ENCODE measurements around the gene PCDHGB3.
A peak's percentile ranks its signal among the peaks of the same experiment; 100 is the strongest.
"Not testable (repeated sequence)": the region's sequence is repeated elsewhere in the genome, so short reads cannot be mapped to it uniquely, and the experiment has no call there.

The PCDHGB3 gene

GRCh38 chr5:141413540-141414069 lies 43.6 kb downstream of the PCDHGB3 start:
- Histone ChIP-seq H3K4me2 (ENCODE audit: low read length) (peak overlapping the region; percentile 96), H3K9me3 (ENCODE audit: low read length) (peaks cover 9% of the 10 kb centered on the region; the same call in 1 of the 2 replicates), H3K4me3 (ENCODE audit: low read depth, low read length, poor library complexity, severe bottlenecking) (peak overlapping the region; percentile 78), H3K9me2 (ENCODE audit: low read depth, low read length) (no peaks in the 10 kb centered on the region), H3K27me3 (ENCODE audit: insufficient read depth, low read length) (no peaks in the 10 kb centered on the region), H2AFZ (ENCODE audit: low read length) (peak overlapping the region; percentile 92; the same call in 1 of the 2 replicates), H3K9ac (ENCODE audit: low read length) (peak overlapping the region; percentile 79), H3F3A (ENCODE audit: insufficient read depth, low read length) (no peaks in the 10 kb centered on the region), H3K79me2 (ENCODE audit: insufficient read depth, low read length) (no peaks in the 10 kb centered on the region), H3K4me1 (ENCODE audit: insufficient read depth, low read length, severe bottlenecking) (peaks cover 6% of the 10 kb centered on the region), H3K36me3 (ENCODE audit: insufficient read depth, low read length) (no peaks in the 10 kb centered on the region), H3K27ac (ENCODE audit: low read depth, low read length, poor library complexity, severe bottlenecking) (no peak overlapping the region), H4K20me1 (ENCODE audit: insufficient read depth, low read length) (no peaks in the 10 kb centered on the region)
- TF ChIP-seq EZH2 (IDR thresholded peaks at IDR 0.05; ENCODE audit: borderline replicate concordance, low read length) (no peak), CTCF (IDR thresholded peaks at IDR 0.05; ENCODE audit: low read length) (no peak)

DNA sequence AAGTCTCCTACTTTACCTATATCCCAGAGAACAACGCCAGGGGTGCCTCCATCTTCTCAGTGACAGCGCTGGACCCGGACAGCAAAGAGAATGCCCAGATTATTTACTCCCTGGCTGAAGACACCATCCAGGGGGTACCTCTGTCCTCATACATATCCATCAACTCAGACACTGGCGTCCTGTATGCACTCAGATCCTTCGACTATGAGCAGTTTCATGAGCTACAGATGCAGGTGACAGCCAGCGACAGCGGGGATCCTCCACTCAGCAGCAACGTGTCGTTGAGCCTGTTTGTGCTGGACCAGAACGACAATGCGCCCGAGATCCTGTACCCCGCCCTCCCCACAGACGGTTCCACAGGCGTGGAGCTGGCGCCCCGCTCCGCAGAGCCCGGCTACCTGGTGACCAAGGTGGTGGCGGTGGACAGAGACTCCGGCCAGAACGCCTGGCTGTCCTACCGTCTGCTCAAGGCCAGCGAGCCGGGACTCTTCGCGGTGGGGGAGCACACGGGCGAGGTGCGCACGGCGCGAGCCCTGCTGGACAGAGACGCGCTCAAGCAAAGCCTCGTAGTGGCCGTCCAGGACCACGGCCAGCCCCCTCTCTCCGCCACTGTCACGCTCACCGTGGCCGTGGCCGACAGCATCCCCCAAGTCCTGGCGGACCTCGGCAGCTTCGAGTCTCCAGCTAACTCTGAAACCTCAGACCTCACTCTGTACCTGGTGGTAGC lies 44.7 kb downstream of the PCDHGB3 start:
- H4K20me1 ChIP-seq (ENCODE audit: insufficient read depth, low read length); H3K9ac ChIP-seq (ENCODE audit: low read length); H2AFZ ChIP-seq (ENCODE audit: low read length); H3K27ac ChIP-seq (ENCODE audit: low read depth, low read length, poor library complexity, severe bottlenecking); H3K27me3 ChIP-seq (ENCODE audit: insufficient read depth, low read length); H3K4me3 ChIP-seq (ENCODE audit: low read depth, low read length, poor library complexity, severe bottlenecking); H3F3A ChIP-seq (ENCODE audit: insufficient read depth, low read length); H3K79me2 ChIP-seq (ENCODE audit: insufficient read depth, low read length); H3K4me2 ChIP-seq (ENCODE audit: low read length); H3K4me1 ChIP-seq (ENCODE audit: insufficient read depth, low read length, severe bottlenecking); H3K36me3 ChIP-seq (ENCODE audit: insufficient read depth, low read length); H3K9me2 ChIP-seq (ENCODE audit: low read depth, low read length): not testable (repeated sequence)
- peaks cover 13% of the 10 kb centered on the region for H3K9me3 ChIP-seq (ENCODE audit: low read length)

DNA sequence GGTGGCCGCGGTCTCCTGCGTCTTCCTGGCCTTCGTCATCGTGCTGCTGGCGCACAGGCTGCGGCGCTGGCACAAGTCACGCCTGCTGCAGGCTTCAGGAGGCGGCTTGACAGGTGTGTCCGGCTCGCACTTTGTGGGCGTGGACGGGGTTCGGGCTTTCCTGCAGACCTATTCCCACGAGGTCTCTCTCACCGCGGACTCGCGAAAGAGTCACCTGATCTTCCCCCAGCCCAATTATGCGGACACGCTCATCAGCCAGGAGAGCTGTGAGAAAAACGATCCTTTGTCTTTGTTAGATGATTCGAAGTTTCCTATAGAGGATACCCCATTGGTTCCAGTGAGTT lies 45.2 kb downstream of the PCDHGB3 start:
- H2AFZ ChIP-seq (ENCODE audit: low read length); H3K4me1 ChIP-seq (ENCODE audit: insufficient read depth, low read length, severe bottlenecking); H3K27me3 ChIP-seq (ENCODE audit: insufficient read depth, low read length); H3K4me3 ChIP-seq (ENCODE audit: low read depth, low read length, poor library complexity, severe bottlenecking); H3K9ac ChIP-seq (ENCODE audit: low read length); H3F3A ChIP-seq (ENCODE audit: insufficient read depth, low read length); H3K9me2 ChIP-seq (ENCODE audit: low read depth, low read length); H3K79me2 ChIP-seq (ENCODE audit: insufficient read depth, low read length); H3K27ac ChIP-seq (ENCODE audit: low read depth, low read length, poor library complexity, severe bottlenecking); H4K20me1 ChIP-seq (ENCODE audit: insufficient read depth, low read length); H3K36me3 ChIP-seq (ENCODE audit: insufficient read depth, low read length); H3K4me2 ChIP-seq (ENCODE audit: low read length): not testable (repeated sequence)
- H3K9me3 ChIP-seq (ENCODE audit: low read length): peaks cover 13% of the 10 kb centered on the region

DNA sequence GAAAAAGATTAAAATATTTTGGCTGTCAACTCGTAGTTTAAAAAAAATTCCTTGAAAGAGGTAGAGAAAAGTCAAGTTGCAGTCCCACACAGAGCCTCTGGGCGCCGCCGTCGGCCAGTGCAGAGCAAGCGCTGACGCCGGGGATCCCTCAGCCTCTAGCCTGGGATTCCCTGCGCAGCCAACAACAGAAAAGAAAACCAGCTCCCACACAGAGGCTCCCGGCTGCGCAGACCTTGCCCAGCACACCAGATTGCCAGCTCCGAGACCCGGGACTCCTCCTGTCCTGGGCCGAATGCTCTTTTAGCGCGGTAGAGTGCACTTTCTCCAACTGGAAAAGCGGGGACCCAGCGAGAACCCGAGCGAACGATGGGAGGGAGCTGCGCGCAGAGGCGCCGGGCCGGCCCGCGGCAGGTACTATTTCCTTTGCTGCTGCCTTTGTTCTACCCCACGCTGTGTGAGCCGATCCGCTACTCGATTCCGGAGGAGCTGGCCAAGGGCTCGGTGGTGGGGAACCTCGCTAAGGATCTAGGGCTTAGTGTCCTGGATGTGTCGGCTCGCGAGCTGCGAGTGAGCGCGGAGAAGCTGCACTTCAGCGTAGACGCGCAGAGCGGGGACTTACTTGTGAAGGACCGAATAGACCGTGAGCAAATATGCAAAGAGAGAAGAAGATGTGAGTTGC lies 47.6 kb downstream of the PCDHGB3 start, which contains the start of gene PCDHGB7:
Gene PCDHGB7, plus strand, starts transcription at position 184 of the 679 bp plus-strand sequence. Its CDS starts 183 bp downstream, at position 367.
- H3K9me3 ChIP-seq (ENCODE audit: low read length): peaks cover 26% of the 10 kb centered on the region
- H3K9ac ChIP-seq (ENCODE audit: low read length); H3K36me3 ChIP-seq (ENCODE audit: insufficient read depth, low read length); H3F3A ChIP-seq (ENCODE audit: insufficient read depth, low read length); H3K4me2 ChIP-seq (ENCODE audit: low read length); H4K20me1 ChIP-seq (ENCODE audit: insufficient read depth, low read length); H3K79me2 ChIP-seq (ENCODE audit: insufficient read depth, low read length); H3K4me3 ChIP-seq (ENCODE audit: low read depth, low read length, poor library complexity, severe bottlenecking); H2AFZ ChIP-seq (ENCODE audit: low read length); H3K9me2 ChIP-seq (ENCODE audit: low read depth, low read length); H3K4me1 ChIP-seq (ENCODE audit: insufficient read depth, low read length, severe bottlenecking); H3K27ac ChIP-seq (ENCODE audit: low read depth, low read length, poor library complexity, severe bottlenecking); H3K27me3 ChIP-seq (ENCODE audit: insufficient read depth, low read length): not testable (repeated sequence)
